Spleen (tissue), 11 donors: ENCODE results near the gene EPHA8. TPM values are rescaled to one million over a fixed set of nuclear protein-coding genes. Genes with fewer than 3 reads are reported as not detected.

Experiments used
- DNase-seq: peaks from one replicate; pipeline ENCODE4 v3.0.0-alpha.2; 2020
- H3K27ac ChIP-seq, 8 donors: fragments of 200-600 bp; sonication (generic) in 7 of 8; 1 replicate in 4 of 8; 2 replicates in 4 of 8; pipeline versions ENCODE4 v1.5.0 to v1.8.0; 2016 to 2021; ENCODE audit warnings: inconsistent platforms in 4 of 8, mild to moderate bottlenecking in 4 of 8, moderate library complexity in 1 of 8
- H3K27me3 ChIP-seq, 7 donors: fragments of 200-600 bp; sonication (generic) in 6 of 7; replicated peaks in 1 of 7; 1 replicate in 4 of 7; 2 replicates in 3 of 7; pipeline versions ENCODE4 v1.5.0 to v1.8.0; 2016 to 2021; ENCODE audit warnings: inconsistent platforms in 3 of 7, mild to moderate bottlenecking in 1 of 7
- H3K36me3 ChIP-seq, 6 donors: fragments of 200-600 bp; sonication (generic) in 5 of 6; 1 replicate in 4 of 6; 2 replicates in 2 of 6; pipeline versions ENCODE4 v1.5.0 to v1.8.0; 2016 to 2021; ENCODE audit warnings: inconsistent platforms in 2 of 6
- H3K4me1 ChIP-seq, 6 donors: fragments of 200-600 bp; sonication (generic) in 5 of 6; 1 replicate in 3 of 6; 2 replicates in 3 of 6; pipeline versions ENCODE4 v1.5.0 to v1.8.0; 2016 to 2021; ENCODE audit warnings: inconsistent platforms in 3 of 6
- H3K4me3 ChIP-seq, 8 donors: fragments of 200-600 bp; sonication (generic) in 7 of 8; 1 replicate in 4 of 8; 2 replicates in 4 of 8; pipeline versions ENCODE4 v1.5.0 to v1.8.0; 2016 to 2021; ENCODE audit warnings: inconsistent platforms in 4 of 8, mild to moderate bottlenecking in 4 of 8, moderate library complexity in 2 of 8
- H3K9me3 ChIP-seq, 8 donors: fragments of 200-600 bp; sonication (generic) in 7 of 8; 1 replicate in 4 of 8; 2 replicates in 4 of 8; pipeline versions ENCODE4 v1.5.0 to v1.8.0; 2016 to 2021; ENCODE audit warnings: inconsistent platforms in 4 of 8
- POLR2A ChIP-seq, 3 donors: fragments of 450-650 bp; IDR thresholded peaks; one replicate each; pipeline ENCODE4 v1.5.1; 2017; ENCODE audit warnings: antibody characterized with exemption in 3 of 3, mild to moderate bottlenecking in 1 of 3
- POLR2AphosphoS5 ChIP-seq, 3 donors: sonication (generic); formaldehyde crosslinking; IDR thresholded peaks; one replicate each; pipeline ENCODE4 v1.5.1; 2017; ENCODE audit warnings: antibody characterized with exemption in 3 of 3
- WGBS, 5 donors: extraction: QIAGEN DNeasy Blood & Tissue Kit in 3 of 5; methylation state at CpG; one replicate each; pipeline versions ENCODE4 v1.1.5 to v1.1.7; 2013 to 2018; 5-methylcytosine and 5-hydroxymethylcytosine counted together
- intact Hi-C: fragments of 100-400 bp; cut with DNase I; formaldehyde crosslinking; loops from one replicate; pipeline ENCODE4 v1.15.0; 2023; ENCODE audit warnings: low total_unique reads
- polyA plus RNA-seq, 3 donors: library from polyadenylated mRNA; stranded (reverse); fragments of 200-250 nt; gene quantifications; one replicate each; pipeline ENCODE4 v1.2.1, GENCODE V29; 2013
- total RNA-seq, 7 donors: library from RNA; depleted of rRNA in 3 of 7; stranded (reverse); fragments of >200 nt in 3 of 7; fragmentation: NEBNext Ultra II Directional in 4 of 7; extraction: Animal tissue kit (Norgen Biotek cat#: 25700) in 4 of 7; gene quantifications; one replicate each; pipeline versions ENCODE4 v1.1.0 to v1.2.1, GENCODE V29; 2016 to 2021
- TF ChIP-seq, protein P1 (sequence below), 11 experiments: fragments of 200-600 bp in 7 of 11; fragments of 450-650 bp in 4 of 11; sonication (generic) in 4 of 11; IDR thresholded peaks in 8 of 11; conservative IDR thresholded peaks in 3 of 11; 1 replicate in 7 of 11; 2 replicates in 4 of 11; pipeline versions ENCODE4 v1.4.0 to v1.8.0; 2016 to 2021; ENCODE audit warnings: antibody characterized with exemption in 11 of 11, inconsistent platforms in 4 of 11, mild to moderate bottlenecking in 1 of 11
- donor health status: healthy with polysubstance abuse.
- donor health status: DM: no; HTN: no; CAD: no; lungs with moderate emphysema.
- donor health status: DM: no; HTN: no; CAD: no.
- donor health status: Bipolar disorder and iron deficiency.
- donor health status: healthy.
- donor health status: DM: no; HTN: no; CAD: no.
- donor health status: DM: yes; HTN: yes; CAD: no.

EPHA8 gene
- total and polyA plus RNA-seq, 10 donors: 0.30 to 9.2 (median 4.9) TPM

DNA sequence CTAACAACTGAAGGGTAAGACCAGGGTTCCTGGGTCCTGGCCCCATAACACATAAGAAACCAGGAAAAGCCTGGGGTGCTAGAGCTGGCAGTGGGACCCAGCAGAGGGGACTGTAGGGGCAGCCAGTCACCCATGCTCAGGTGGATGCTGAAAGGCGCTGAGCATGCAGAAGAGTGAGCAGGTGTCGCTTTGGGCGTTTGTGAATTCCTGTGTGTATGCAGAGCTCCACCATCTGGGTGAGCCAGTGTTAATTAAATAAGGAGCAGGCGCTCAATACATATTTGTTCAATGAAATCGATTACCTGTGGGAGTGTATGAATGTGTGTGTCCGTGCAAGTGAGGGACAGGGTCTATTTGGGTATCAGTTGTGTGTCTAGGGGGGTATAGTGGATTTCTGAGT lies 73.6 kb downstream of the EPHA8 start:
- Histone ChIP-seq H3K9me3 (no peaks in the 10 kb centered on the region), H3K4me1 (peaks cover 0 to 59% (median 11%) of the 10 kb centered on the region in 6 donors), H3K27me3 (peaks cover 0 to 59% (median 0%) of the 10 kb centered on the region in 7 donors), H3K27ac (peak overlapping the region; percentile 35 to 83 (median 75)), H3K4me3 (peak overlapping the region; percentile 7 to 65 (median 28)), H3K36me3 (peaks cover 0 to 13% (median 0%) of the 10 kb centered on the region in 6 donors)
- no peak for TF ChIP-seq POLR2AphosphoS5 (IDR thresholded peaks at IDR 0.05)
- TF ChIP-seq POLR2A (IDR thresholded peaks at IDR 0.05): no peak
- TF ChIP-seq, protein P1, sequence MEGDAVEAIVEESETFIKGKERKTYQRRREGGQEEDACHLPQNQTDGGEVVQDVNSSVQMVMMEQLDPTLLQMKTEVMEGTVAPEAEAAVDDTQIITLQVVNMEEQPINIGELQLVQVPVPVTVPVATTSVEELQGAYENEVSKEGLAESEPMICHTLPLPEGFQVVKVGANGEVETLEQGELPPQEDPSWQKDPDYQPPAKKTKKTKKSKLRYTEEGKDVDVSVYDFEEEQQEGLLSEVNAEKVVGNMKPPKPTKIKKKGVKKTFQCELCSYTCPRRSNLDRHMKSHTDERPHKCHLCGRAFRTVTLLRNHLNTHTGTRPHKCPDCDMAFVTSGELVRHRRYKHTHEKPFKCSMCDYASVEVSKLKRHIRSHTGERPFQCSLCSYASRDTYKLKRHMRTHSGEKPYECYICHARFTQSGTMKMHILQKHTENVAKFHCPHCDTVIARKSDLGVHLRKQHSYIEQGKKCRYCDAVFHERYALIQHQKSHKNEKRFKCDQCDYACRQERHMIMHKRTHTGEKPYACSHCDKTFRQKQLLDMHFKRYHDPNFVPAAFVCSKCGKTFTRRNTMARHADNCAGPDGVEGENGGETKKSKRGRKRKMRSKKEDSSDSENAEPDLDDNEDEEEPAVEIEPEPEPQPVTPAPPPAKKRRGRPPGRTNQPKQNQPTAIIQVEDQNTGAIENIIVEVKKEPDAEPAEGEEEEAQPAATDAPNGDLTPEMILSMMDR (IDR thresholded peaks at IDR 0.05 in 8 of 11, conservative IDR thresholded peaks at IDR 0.05 in 3 of 11): no peak
- intact Hi-C loops: no loop called here
- 72 to 84% (median 78%) methylated on average over 6 of the region's 6 CpGs for WGBS, 5 donors
- DNase-seq: no peak

DNA sequence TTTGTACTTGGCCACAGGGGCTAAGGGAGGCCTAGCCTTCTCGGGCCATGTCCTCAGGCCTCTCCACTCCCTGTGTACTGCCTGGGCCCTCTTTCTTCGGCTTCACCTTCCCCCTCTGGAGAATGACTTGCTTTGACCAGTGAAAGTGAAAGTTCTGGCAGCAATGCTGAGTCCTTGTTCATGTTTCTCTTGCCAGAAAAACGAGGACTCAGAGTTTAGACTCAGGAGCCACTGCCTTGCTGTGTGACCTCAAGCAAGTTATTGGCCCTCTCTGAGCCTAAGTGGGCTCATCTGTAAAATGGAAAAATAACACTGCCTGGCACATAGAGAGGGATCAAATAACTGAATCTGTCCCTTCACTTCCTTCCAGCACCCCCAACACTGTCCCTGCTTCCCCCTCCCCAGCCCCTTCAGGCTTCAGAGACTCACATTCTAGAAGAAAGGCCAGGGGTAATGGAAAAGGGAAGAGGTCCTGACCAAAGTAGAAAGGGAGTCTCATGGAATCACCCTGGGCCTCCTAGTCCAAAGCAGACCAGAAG lies 74.7 kb downstream of the EPHA8 start:
- peaks cover 0 to 13% (median 0%) of the 10 kb centered on the region in 6 donors for H3K36me3 ChIP-seq
- DNase-seq: no peak
- peaks cover 0 to 63% (median 6%) of the 10 kb centered on the region in 7 donors for H3K27me3 ChIP-seq
- H3K4me3 ChIP-seq: peak overlapping the region in 7 of 8 donors; percentile 7 to 65 (median 33)
- peak overlapping the region; percentile 35 to 83 (median 75) for H3K27ac ChIP-seq
- TF ChIP-seq POLR2AphosphoS5 (IDR thresholded peaks at IDR 0.05) (peak in 2 of 3 donors; percentile 13 to 38), POLR2A (IDR thresholded peaks at IDR 0.05) (no peak)
- TF ChIP-seq, protein P1 (IDR thresholded peaks at IDR 0.05 in 8 of 11, conservative IDR thresholded peaks at IDR 0.05 in 3 of 11): no peak
- 41 to 57% (median 56%) methylated on average over 3 of the region's 3 CpGs for WGBS, 5 donors
- peaks cover 0 to 66% (median 15%) of the 10 kb centered on the region in 6 donors for H3K4me1 ChIP-seq
- intact Hi-C loops: no loop called here
- H3K9me3 ChIP-seq: no peaks in the 10 kb centered on the region

DNA sequence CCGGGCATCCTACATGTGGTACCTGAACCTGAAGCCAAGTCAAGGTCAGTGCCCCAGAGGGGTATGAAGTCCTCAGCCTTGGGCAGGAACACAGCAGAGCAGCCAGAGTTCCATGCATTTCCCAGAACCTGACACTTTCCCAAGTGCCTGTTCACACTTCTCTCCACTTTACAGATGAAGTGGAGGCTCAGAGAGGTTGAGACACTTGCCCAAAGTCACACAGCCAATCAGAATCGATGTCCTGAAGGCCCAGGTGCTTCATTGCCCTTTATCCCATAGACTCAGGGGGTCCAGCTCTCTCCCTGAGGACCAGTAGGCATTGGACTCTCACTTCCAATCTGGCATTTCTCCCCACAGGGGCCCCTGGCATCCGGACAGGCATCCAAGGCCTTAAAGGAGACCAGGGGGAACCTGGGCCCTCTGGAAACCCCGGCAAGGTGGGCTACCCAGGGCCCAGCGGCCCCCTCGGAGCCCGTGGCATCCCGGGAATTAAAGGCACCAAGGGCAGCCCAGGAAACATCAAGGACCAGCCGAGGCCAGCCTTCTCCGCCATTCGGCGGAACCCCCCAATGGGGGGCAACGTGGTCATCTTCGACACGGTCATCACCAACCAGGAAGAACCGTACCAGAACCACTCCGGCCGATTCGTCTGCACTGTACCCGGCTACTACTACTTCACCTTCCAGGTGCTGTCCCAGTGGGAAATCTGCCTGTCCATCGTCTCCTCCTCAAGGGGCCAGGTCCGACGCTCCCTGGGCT lies 75.4 kb downstream of the EPHA8 start:
- intact Hi-C loops: no loop called here
- peaks cover 0 to 62% (median 6%) of the 10 kb centered on the region in 7 donors for H3K27me3 ChIP-seq
- peak overlapping the region in 5 of 8 donors; percentile 9 to 65 (median 39) for H3K4me3 ChIP-seq
- DNase-seq: no peak
- H3K27ac ChIP-seq: peak overlapping the region in 6 of 8 donors; percentile 55 to 83 (median 78)
- TF ChIP-seq POLR2A (IDR thresholded peaks at IDR 0.05): no peak
- TF ChIP-seq, protein P1 (IDR thresholded peaks at IDR 0.05 in 8 of 11, conservative IDR thresholded peaks at IDR 0.05 in 3 of 11): no peak
- TF ChIP-seq POLR2AphosphoS5 (IDR thresholded peaks at IDR 0.05): no peak
- 82 to 85% (median 82%) methylated on average over 21 to 23 of the region's 23 CpGs for WGBS, 5 donors
- H3K4me1 ChIP-seq: peaks cover 0 to 66% (median 15%) of the 10 kb centered on the region in 6 donors
- no peaks in the 10 kb centered on the region for H3K9me3 ChIP-seq
- H3K36me3 ChIP-seq: peaks cover 0 to 13% (median 0%) of the 10 kb centered on the region in 6 donors

DNA sequence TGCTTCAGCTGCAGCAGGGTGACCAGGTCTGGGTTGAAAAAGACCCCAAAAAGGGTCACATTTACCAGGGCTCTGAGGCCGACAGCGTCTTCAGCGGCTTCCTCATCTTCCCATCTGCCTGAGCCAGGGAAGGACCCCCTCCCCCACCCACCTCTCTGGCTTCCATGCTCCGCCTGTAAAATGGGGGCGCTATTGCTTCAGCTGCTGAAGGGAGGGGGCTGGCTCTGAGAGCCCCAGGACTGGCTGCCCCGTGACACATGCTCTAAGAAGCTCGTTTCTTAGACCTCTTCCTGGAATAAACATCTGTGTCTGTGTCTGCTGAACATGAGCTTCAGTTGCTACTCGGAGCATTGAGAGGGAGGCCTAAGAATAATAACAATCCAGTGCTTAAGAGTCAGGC lies 76.0 kb downstream of the EPHA8 start:
- 21 to 35% (median 31%) methylated on average over 8 of the region's 8 CpGs for WGBS, 5 donors
- H3K4me3 ChIP-seq: peak overlapping the region in 5 of 8 donors; percentile 9 to 65 (median 39)
- intact Hi-C loops: no loop called here
- peaks cover 0 to 65% (median 15%) of the 10 kb centered on the region in 6 donors for H3K4me1 ChIP-seq
- peak overlapping the region in 5 of 8 donors; percentile 55 to 83 (median 79) for H3K27ac ChIP-seq
- no peak for DNase-seq
- TF ChIP-seq, protein P1 (IDR thresholded peaks at IDR 0.05 in 8 of 11, conservative IDR thresholded peaks at IDR 0.05 in 3 of 11): no peak
- TF ChIP-seq POLR2A (IDR thresholded peaks at IDR 0.05) (no peak), POLR2AphosphoS5 (IDR thresholded peaks at IDR 0.05) (peak in 1 of 3 donors; percentile 28)
- H3K9me3 ChIP-seq: no peaks in the 10 kb centered on the region
- peaks cover 0 to 56% (median 6%) of the 10 kb centered on the region in 7 donors for H3K27me3 ChIP-seq
- peaks cover 0 to 13% (median 0%) of the 10 kb centered on the region in 6 donors for H3K36me3 ChIP-seq
